H9 (cell line): ENCODE measurements around the gene DISP3. TPM values are rescaled to one million over a fixed set of nuclear protein-coding genes. Genes with fewer than 3 reads are reported as not detected.

ENCODE experiments used
- DNase-seq: peaks from one replicate; pipeline ENCODE4 v3.0.0-alpha.2; 2017
- H2AFZ ChIP-seq: one replicate; pipeline ENCODE4 v1.6.1; 2013; ENCODE audit warnings: mild to moderate bottlenecking, low read length, control low read depth, moderate library complexity
- H2AK5ac ChIP-seq: 2 replicates; pipeline ENCODE4 v1.6.1; 2013; ENCODE audit warnings: low read length, control low read depth, mixed read lengths; ENCODE audit not compliant: insufficient read length
- H2BK120ac ChIP-seq: one replicate; pipeline ENCODE4 v1.6.1; 2013; ENCODE audit warnings: low read depth, mild to moderate bottlenecking, low read length, control low read depth, inconsistent platforms; ENCODE audit not compliant: poor library complexity, severe bottlenecking
- H2BK12ac ChIP-seq: 2 replicates; pipeline ENCODE4 v1.6.1; 2013; ENCODE audit warnings: low read length, control low read depth, mixed read lengths, low read depth; ENCODE audit not compliant: insufficient read length
- H2BK15ac ChIP-seq: 2 replicates; pipeline ENCODE4 v1.6.1; 2013; ENCODE audit warnings: low read depth, low read length, control low read depth
- H2BK20ac ChIP-seq: one replicate; pipeline ENCODE4 v1.6.1; 2013; ENCODE audit warnings: low read depth, mild to moderate bottlenecking, low read length, control low read depth, inconsistent platforms; ENCODE audit not compliant: poor library complexity, severe bottlenecking
- H2BK5ac ChIP-seq: 2 replicates; pipeline ENCODE4 v1.6.1; 2013; ENCODE audit warnings: low read length, control low read depth, mixed read lengths; ENCODE audit not compliant: insufficient read length
- H3K14ac ChIP-seq: 2 replicates; pipeline ENCODE4 v1.6.1; 2013; ENCODE audit warnings: low read length, control low read depth; ENCODE audit not compliant: insufficient read depth
- H3K18ac ChIP-seq: 2 replicates; pipeline ENCODE4 v1.6.1; 2013; ENCODE audit warnings: low read depth, mild to moderate bottlenecking, mixed read lengths, low read length, control low read depth; ENCODE audit not compliant: insufficient read length
- H3K23ac ChIP-seq: 2 replicates; pipeline ENCODE4 v1.6.1; 2013; ENCODE audit warnings: low read length, control low read depth, mixed read lengths, low read depth; ENCODE audit not compliant: insufficient read length
- H3K23me2 ChIP-seq: 2 replicates; pipeline ENCODE4 v1.6.1; 2013; ENCODE audit warnings: low read depth, mild to moderate bottlenecking, mixed read lengths, low read length, control low read depth; ENCODE audit not compliant: insufficient read length, poor library complexity, severe bottlenecking
- H3K27ac ChIP-seq: 2 replicates; pipeline ENCODE4 v1.5.1; 2013; ENCODE audit warnings: low read length, control low read depth, mixed read lengths, low read depth; ENCODE audit not compliant: insufficient read length
- H3K27me3 ChIP-seq: 2 replicates; pipeline ENCODE4 v1.6.1; 2013; ENCODE audit warnings: low read length, control low read depth, inconsistent platforms; ENCODE audit not compliant: insufficient read depth
- H3K4ac ChIP-seq: 2 replicates; pipeline ENCODE4 v1.6.1; 2013; ENCODE audit warnings: low read depth, mild to moderate bottlenecking, control low read depth, inconsistent platforms, low read length, moderate library complexity
- H3K4me1 ChIP-seq: 2 replicates; pipeline ENCODE4 v1.6.1; 2013; ENCODE audit warnings: low read length, control low read depth, inconsistent platforms; ENCODE audit not compliant: insufficient read depth
- H3K4me2 ChIP-seq: 2 replicates; pipeline ENCODE4 v1.6.1; 2013; ENCODE audit warnings: low read length, control low read depth, mixed read lengths; ENCODE audit not compliant: insufficient read length, insufficient read depth
- H3K56ac ChIP-seq: 2 replicates; pipeline ENCODE4 v1.6.1; 2013; ENCODE audit warnings: low read depth, mild to moderate bottlenecking, mixed read lengths, low read length, control low read depth; ENCODE audit not compliant: insufficient read length
- H3K79me1 ChIP-seq: 2 replicates; pipeline ENCODE4 v1.6.1; 2013; ENCODE audit warnings: low read depth, mild to moderate bottlenecking, moderate library complexity, low read length, control low read depth, inconsistent platforms; ENCODE audit not compliant: insufficient read depth, poor library complexity, severe bottlenecking
- H3K79me2 ChIP-seq: 2 replicates; pipeline ENCODE4 v1.6.1; 2013; ENCODE audit warnings: low read length, control low read depth, inconsistent platforms; ENCODE audit not compliant: insufficient read depth
- H3K9ac ChIP-seq: 2 replicates; pipeline ENCODE4 v1.6.1; 2013; ENCODE audit warnings: low read length, control low read depth, mixed read lengths; ENCODE audit not compliant: insufficient read length; ENCODE audit errors: extremely low read depth
- H3K9me3 ChIP-seq: one replicate; pipeline ENCODE4 v1.6.1; 2013; ENCODE audit warnings: low read depth, low read length, inconsistent platforms; ENCODE audit not compliant: control insufficient read depth
- H3T11ph ChIP-seq: one replicate; pipeline ENCODE4 v1.6.1; 2013; ENCODE audit warnings: mild to moderate bottlenecking, low read length, control low read depth, inconsistent platforms
- H4K20me1 ChIP-seq: one replicate; pipeline ENCODE4 v1.6.1; 2013; ENCODE audit not compliant: control insufficient read depth, insufficient read length, insufficient read depth
- H4K5ac ChIP-seq: 2 replicates; pipeline ENCODE4 v1.6.1; 2013; ENCODE audit warnings: low read depth, mild to moderate bottlenecking, mixed read lengths, low read length, control low read depth; ENCODE audit not compliant: insufficient read length
- H4K8ac ChIP-seq: replicated peaks from 2 replicates; pipeline ENCODE4 v1.6.1; 2013; ENCODE audit warnings: low read length, control low read depth, mixed read lengths, low read depth; ENCODE audit not compliant: insufficient read length
- H4K91ac ChIP-seq: 2 replicates; pipeline ENCODE4 v1.6.1; 2013; ENCODE audit warnings: low read depth, mild to moderate bottlenecking, moderate library complexity, mixed read lengths, low read length, control low read depth; ENCODE audit not compliant: insufficient read length
- H3K27ac Mint-ChIP-seq, 3 experiments: 2 replicates in 2 of 3; 3 replicates in 1 of 3; pipeline ENCODE4 v1.8.0; 2020 to 2021; ENCODE audit warnings: mixed read lengths in 3 of 3, mild to moderate bottlenecking in 1 of 3, moderate library complexity in 1 of 3
- H3K27me3 Mint-ChIP-seq: 2 replicates; pipeline ENCODE4 v1.8.0; 2021; ENCODE audit warnings: low read depth, mild to moderate bottlenecking, moderate library complexity, mixed read lengths
- H3K36me3 Mint-ChIP-seq, 3 experiments: 2 replicates in 2 of 3; 3 replicates in 1 of 3; pipeline ENCODE4 v1.8.0; 2020 to 2021; ENCODE audit warnings: low read depth in 3 of 3, mixed read lengths in 3 of 3; ENCODE audit not compliant: insufficient read depth in 1 of 3
- H3K4me1 Mint-ChIP-seq, 2 experiments: 2 replicates each; pipeline ENCODE4 v1.8.0; 2020; ENCODE audit warnings: mixed read lengths in 2 of 2
- H3K4me3 Mint-ChIP-seq, 2 experiments: 2 replicates in 1 of 2; 3 replicates in 1 of 2; pipeline ENCODE4 v1.8.0; 2020 to 2021; ENCODE audit warnings: mild to moderate bottlenecking in 2 of 2, mixed read lengths in 2 of 2, moderate library complexity in 1 of 2
- H3K9me3 Mint-ChIP-seq, 2 experiments: 2 replicates in 1 of 2; 3 replicates in 1 of 2; pipeline ENCODE4 v1.8.0; 2020; ENCODE audit warnings: mild to moderate bottlenecking in 2 of 2, mixed read lengths in 2 of 2, moderate library complexity in 1 of 2
- CTCF ChIP-seq: fragments of 200-600 bp; sonication (generic); conservative IDR thresholded peaks from 3 replicates; pipeline ENCODE4 v1.8.0; 2021; ENCODE audit warnings: antibody characterized with exemption, mild to moderate bottlenecking
- WGBS: extraction: QIAGEN DNeasy Blood & Tissue Kit; methylation state at CpG from one replicate; pipeline ENCODE4 v1.1.7; 2013; ENCODE audit warnings: missing lambda C conversion rate, low lambda C conversion rate, mixed read lengths; ENCODE audit not compliant: insufficient read length; ENCODE audit errors: extremely low coverage; 5-methylcytosine and 5-hydroxymethylcytosine counted together
- total RNA-seq: library from RNA; stranded (reverse); gene quantifications from 2 replicates; pipeline ENCODE4 v1.2.1, GENCODE V29; 2021

The DISP3 gene
- total RNA-seq, 1 experiment from 2014 or later, result 3.5 TPM

GRCh38 chr1:11535761-11536572 is 57.0 kb downstream of the DISP3 start:
- TF ChIP-seq CTCF, result peak; percentile 18; the same call in 2 of the 3 replicates
- H3K4me3 Mint-ChIP-seq, result no peak overlapping the region
- H4K8ac ChIP-seq, result no peak overlapping the region
- H3K23me2 ChIP-seq, result no peaks in the 10 kb centered on the region
- H3K4ac ChIP-seq, result no peak overlapping the region
- H3K9ac ChIP-seq, result no peak overlapping the region
- no peaks in the 10 kb centered on the region; the same call in 1 of the 2 replicates for H3K27me3 Mint-ChIP-seq
- DNase-seq, result no peak
- H3K18ac ChIP-seq, result no peak overlapping the region
- H2BK120ac ChIP-seq, result no peak overlapping the region
- H3K27ac ChIP-seq, result no peak overlapping the region
- H3K56ac ChIP-seq, result no peak overlapping the region
- no peak overlapping the region for H2BK12ac ChIP-seq
- no peak overlapping the region for H2BK5ac ChIP-seq
- no peak overlapping the region for H4K5ac ChIP-seq
- H3K14ac ChIP-seq, result no peak overlapping the region
- no peaks in the 10 kb centered on the region; the same call in 1 of the 2 replicates for H3K4me1 ChIP-seq
- H3K79me2 ChIP-seq, result no peaks in the 10 kb centered on the region
- H2AFZ ChIP-seq, result no peak overlapping the region
- no peaks in the 10 kb centered on the region for H3K79me1 ChIP-seq
- no peaks in the 10 kb centered on the region for H3K9me3 ChIP-seq
- no peaks in the 10 kb centered on the region for H4K20me1 ChIP-seq
- no peak overlapping the region for H2AK5ac ChIP-seq
- peaks cover 23 to 24% of the 10 kb centered on the region in 2 experiments for H3K4me1 Mint-ChIP-seq
- H3K4me2 ChIP-seq, result no peak overlapping the region
- H3K27me3 ChIP-seq, result no peaks in the 10 kb centered on the region
- no peaks in the 10 kb centered on the region for H3K9me3 Mint-ChIP-seq
- no peak overlapping the region for H3K23ac ChIP-seq
- no peak overlapping the region for H2BK20ac ChIP-seq
- H3T11ph ChIP-seq, result no peak overlapping the region
- no peak overlapping the region for H2BK15ac ChIP-seq
- no peak overlapping the region for H4K91ac ChIP-seq
- no CpG with 5 or more reads among the region's 33 CpGs for WGBS
- H3K36me3 Mint-ChIP-seq, result no peaks in the 10 kb centered on the region; a peak in 1 of 7 replicates
- no peak overlapping the region for H3K27ac Mint-ChIP-seq
